Loucy (cell line): ENCODE data around the gene FMN1.

Experiments used
- H2AFZ ChIP-seq: fragments of 200-600 bp; sonication (generic); 2 replicates; pipeline ENCODE4 v1.6.0; 2016; ENCODE audit warnings: antibody characterized with exemption, mild to moderate bottlenecking, low read length, moderate library complexity
- H3F3A ChIP-seq: fragments of 200-600 bp; 2 replicates; pipeline ENCODE4 v1.6.0; 2016; ENCODE audit warnings: antibody characterized with exemption, low read depth, mild to moderate bottlenecking
- H3K27me3 ChIP-seq: fragments of 200-600 bp; sonication (generic); 2 replicates; pipeline ENCODE4 v1.6.1; 2014; ENCODE audit warnings: low read length, mild to moderate bottlenecking; ENCODE audit not compliant: insufficient read depth, poor library complexity, severe bottlenecking
- H3K36me3 ChIP-seq: fragments of 200-600 bp; sonication (generic); 2 replicates; pipeline ENCODE4 v1.6.1; 2016; ENCODE audit warnings: low read length; ENCODE audit not compliant: insufficient read depth
- H3K4me1 ChIP-seq: fragments of 200-600 bp; sonication (generic); 2 replicates; pipeline ENCODE4 v1.5.1; 2014; ENCODE audit warnings: low read length, mild to moderate bottlenecking; ENCODE audit not compliant: insufficient read depth, poor library complexity, severe bottlenecking
- H3K4me2 ChIP-seq: fragments of 200-600 bp; sonication (generic); 2 replicates; pipeline ENCODE4 v1.6.0; 2014; ENCODE audit warnings: antibody characterized with exemption, low read length, low read depth, mild to moderate bottlenecking; ENCODE audit not compliant: poor library complexity, severe bottlenecking
- H3K4me3 ChIP-seq: fragments of 200-600 bp; sonication (generic); 2 replicates; pipeline ENCODE4 v1.5.1; 2014; ENCODE audit warnings: low read length, mild to moderate bottlenecking, mixed read lengths; ENCODE audit not compliant: poor library complexity, severe bottlenecking
- H3K79me2 ChIP-seq: fragments of 200-600 bp; sonication (generic); 2 replicates; pipeline ENCODE4 v1.6.1; 2014; ENCODE audit warnings: low read length; ENCODE audit not compliant: insufficient read depth
- H3K9ac ChIP-seq: fragments of 200-600 bp; sonication (generic); 2 replicates; pipeline ENCODE4 v1.6.0; 2014; ENCODE audit warnings: mild to moderate bottlenecking, low read depth, low read length, moderate library complexity; ENCODE audit not compliant: poor library complexity, severe bottlenecking
- H3K9me2 ChIP-seq: fragments of 200-600 bp; sonication (generic); replicated peaks from 2 replicates; pipeline ENCODE4 v1.6.1; 2016; ENCODE audit warnings: low read depth, low read length, mixed read lengths
- H3K9me3 ChIP-seq: fragments of 200-600 bp; sonication (generic); 2 replicates; pipeline ENCODE4 v1.6.1; 2014; ENCODE audit warnings: mild to moderate bottlenecking, antibody characterized with exemption, low read length, low read depth; ENCODE audit not compliant: insufficient read depth
- H4K20me1 ChIP-seq: fragments of 200-600 bp; sonication (generic); 2 replicates; pipeline ENCODE4 v1.6.0; 2014; ENCODE audit warnings: antibody characterized with exemption, low read length, mild to moderate bottlenecking; ENCODE audit not compliant: insufficient read depth, poor library complexity, severe bottlenecking
- EZH2phosphoT487 ChIP-seq: fragments of 200-600 bp; IDR thresholded peaks from 2 replicates; pipeline ENCODE4 v1.6.1; 2018; ENCODE audit warnings: antibody characterized with exemption, mild to moderate bottlenecking, moderate library complexity, borderline replicate concordance
- TF ChIP-seq, protein P1 (sequence below): fragments of 200-600 bp; sonication (generic); conservative IDR thresholded peaks from 2 replicates; pipeline ENCODE4 v1.5.1; 2014; ENCODE audit warnings: mild to moderate bottlenecking, antibody characterized with exemption, low read length

FMN1 gene

GRCh38 chr15:32822739-32823138 is 371.8 kb downstream of the FMN1 start:
- no peaks in the 10 kb centered on the region for H4K20me1 ChIP-seq
- no peak overlapping the region for H3K9ac ChIP-seq
- H3K9me3 ChIP-seq, result no peaks in the 10 kb centered on the region
- H3K4me3 ChIP-seq, result no peak overlapping the region
- H3K9me2 ChIP-seq, result no peaks in the 10 kb centered on the region
- H2AFZ ChIP-seq, result no peak overlapping the region
- TF ChIP-seq EZH2phosphoT487, result no peak
- H3K79me2 ChIP-seq, result no peaks in the 10 kb centered on the region
- no peaks in the 10 kb centered on the region for H3K36me3 ChIP-seq
- no peaks in the 10 kb centered on the region for H3K27me3 ChIP-seq
- H3F3A ChIP-seq, result no peaks in the 10 kb centered on the region
- H3K4me1 ChIP-seq, result no peaks in the 10 kb centered on the region
- H3K4me2 ChIP-seq, result no peak overlapping the region

- H3K9me2 ChIP-seq, result no peaks in the 10 kb centered on the region
- H2AFZ ChIP-seq, result no peak overlapping the region
- H3K9me3 ChIP-seq, result no peaks in the 10 kb centered on the region
- H3K27me3 ChIP-seq, result peaks cover 6% of the 10 kb centered on the region
- H3K4me3 ChIP-seq, result no peak overlapping the region
- no peaks in the 10 kb centered on the region for H3K4me1 ChIP-seq
- H3K4me2 ChIP-seq, result no peak overlapping the region
- no peaks in the 10 kb centered on the region for H4K20me1 ChIP-seq
- H3K9ac ChIP-seq, result no peak overlapping the region
- H3F3A ChIP-seq, result no peaks in the 10 kb centered on the region
- no peaks in the 10 kb centered on the region for H3K79me2 ChIP-seq
- no peaks in the 10 kb centered on the region for H3K36me3 ChIP-seq
- TF ChIP-seq, protein P1, sequence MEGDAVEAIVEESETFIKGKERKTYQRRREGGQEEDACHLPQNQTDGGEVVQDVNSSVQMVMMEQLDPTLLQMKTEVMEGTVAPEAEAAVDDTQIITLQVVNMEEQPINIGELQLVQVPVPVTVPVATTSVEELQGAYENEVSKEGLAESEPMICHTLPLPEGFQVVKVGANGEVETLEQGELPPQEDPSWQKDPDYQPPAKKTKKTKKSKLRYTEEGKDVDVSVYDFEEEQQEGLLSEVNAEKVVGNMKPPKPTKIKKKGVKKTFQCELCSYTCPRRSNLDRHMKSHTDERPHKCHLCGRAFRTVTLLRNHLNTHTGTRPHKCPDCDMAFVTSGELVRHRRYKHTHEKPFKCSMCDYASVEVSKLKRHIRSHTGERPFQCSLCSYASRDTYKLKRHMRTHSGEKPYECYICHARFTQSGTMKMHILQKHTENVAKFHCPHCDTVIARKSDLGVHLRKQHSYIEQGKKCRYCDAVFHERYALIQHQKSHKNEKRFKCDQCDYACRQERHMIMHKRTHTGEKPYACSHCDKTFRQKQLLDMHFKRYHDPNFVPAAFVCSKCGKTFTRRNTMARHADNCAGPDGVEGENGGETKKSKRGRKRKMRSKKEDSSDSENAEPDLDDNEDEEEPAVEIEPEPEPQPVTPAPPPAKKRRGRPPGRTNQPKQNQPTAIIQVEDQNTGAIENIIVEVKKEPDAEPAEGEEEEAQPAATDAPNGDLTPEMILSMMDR, result no peak
- no peak for TF ChIP-seq EZH2phosphoT487
Observed at GRCh38 chr15:32819448-32819847, 375.1 kb downstream of the FMN1 start.

GRCh38 chr15:32818758-32819447 is 375.6 kb downstream of the FMN1 start:
- peaks cover 6% of the 10 kb centered on the region for H3K27me3 ChIP-seq
- H3K9me2 ChIP-seq, result no peaks in the 10 kb centered on the region
- no peaks in the 10 kb centered on the region for H3K9me3 ChIP-seq
- no peaks in the 10 kb centered on the region for H3K4me1 ChIP-seq
- no peak overlapping the region for H2AFZ ChIP-seq
- H4K20me1 ChIP-seq, result no peaks in the 10 kb centered on the region
- no peak overlapping the region for H3K9ac ChIP-seq
- H3K79me2 ChIP-seq, result no peaks in the 10 kb centered on the region
- H3K36me3 ChIP-seq, result no peaks in the 10 kb centered on the region
- no peak for TF ChIP-seq EZH2phosphoT487
- TF ChIP-seq, protein P1, result no peak
- no peak overlapping the region for H3K4me3 ChIP-seq
- H3K4me2 ChIP-seq, result no peak overlapping the region
- no peaks in the 10 kb centered on the region for H3F3A ChIP-seq

DNA sequence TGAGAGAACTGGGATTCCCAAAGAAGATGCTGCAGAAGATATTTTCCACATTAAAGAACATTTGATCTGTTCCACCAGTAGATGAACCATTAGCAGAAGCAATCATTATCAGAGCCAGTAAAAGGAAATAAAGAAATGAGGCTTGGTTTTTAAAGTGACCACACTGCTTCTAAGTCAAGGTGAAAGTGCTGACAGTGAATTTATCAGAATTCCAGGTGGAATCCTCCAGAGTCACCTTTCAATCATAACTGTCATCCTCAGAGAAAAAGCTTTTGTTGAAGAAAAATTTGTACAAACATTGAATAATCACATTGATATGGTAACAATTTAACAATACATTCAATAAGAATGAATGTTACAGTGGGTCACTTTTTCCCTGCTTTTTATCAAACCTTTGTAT is 376.9 kb downstream of the FMN1 start:
- H3K9ac ChIP-seq, result no peak overlapping the region
- no peaks in the 10 kb centered on the region for H3K79me2 ChIP-seq
- no peak for TF ChIP-seq EZH2phosphoT487
- TF ChIP-seq, protein P1, result no peak
- no peaks in the 10 kb centered on the region for H4K20me1 ChIP-seq
- no peaks in the 10 kb centered on the region for H3K4me1 ChIP-seq
- H3K9me2 ChIP-seq, result no peaks in the 10 kb centered on the region
- no peaks in the 10 kb centered on the region for H3F3A ChIP-seq
- H3K27me3 ChIP-seq, result peaks cover 6% of the 10 kb centered on the region
- no peak overlapping the region for H2AFZ ChIP-seq
- no peaks in the 10 kb centered on the region for H3K9me3 ChIP-seq
- no peak overlapping the region for H3K4me2 ChIP-seq
- H3K36me3 ChIP-seq, result no peaks in the 10 kb centered on the region
- H3K4me3 ChIP-seq, result no peak overlapping the region
